Measurements from ENCODE around the gene SCAMP4. TPM values are rescaled to one million over a fixed set of nuclear protein-coding genes. Genes with fewer than 3 reads are reported as not detected.

The SCAMP4 gene, protein sequence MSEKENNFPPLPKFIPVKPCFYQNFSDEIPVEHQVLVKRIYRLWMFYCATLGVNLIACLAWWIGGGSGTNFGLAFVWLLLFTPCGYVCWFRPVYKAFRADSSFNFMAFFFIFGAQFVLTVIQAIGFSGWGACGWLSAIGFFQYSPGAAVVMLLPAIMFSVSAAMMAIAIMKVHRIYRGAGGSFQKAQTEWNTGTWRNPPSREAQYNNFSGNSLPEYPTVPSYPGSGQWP
- total RNA-seq = 10 to 100 TPM; 43.6 to 48.6 TPM

DNA sequence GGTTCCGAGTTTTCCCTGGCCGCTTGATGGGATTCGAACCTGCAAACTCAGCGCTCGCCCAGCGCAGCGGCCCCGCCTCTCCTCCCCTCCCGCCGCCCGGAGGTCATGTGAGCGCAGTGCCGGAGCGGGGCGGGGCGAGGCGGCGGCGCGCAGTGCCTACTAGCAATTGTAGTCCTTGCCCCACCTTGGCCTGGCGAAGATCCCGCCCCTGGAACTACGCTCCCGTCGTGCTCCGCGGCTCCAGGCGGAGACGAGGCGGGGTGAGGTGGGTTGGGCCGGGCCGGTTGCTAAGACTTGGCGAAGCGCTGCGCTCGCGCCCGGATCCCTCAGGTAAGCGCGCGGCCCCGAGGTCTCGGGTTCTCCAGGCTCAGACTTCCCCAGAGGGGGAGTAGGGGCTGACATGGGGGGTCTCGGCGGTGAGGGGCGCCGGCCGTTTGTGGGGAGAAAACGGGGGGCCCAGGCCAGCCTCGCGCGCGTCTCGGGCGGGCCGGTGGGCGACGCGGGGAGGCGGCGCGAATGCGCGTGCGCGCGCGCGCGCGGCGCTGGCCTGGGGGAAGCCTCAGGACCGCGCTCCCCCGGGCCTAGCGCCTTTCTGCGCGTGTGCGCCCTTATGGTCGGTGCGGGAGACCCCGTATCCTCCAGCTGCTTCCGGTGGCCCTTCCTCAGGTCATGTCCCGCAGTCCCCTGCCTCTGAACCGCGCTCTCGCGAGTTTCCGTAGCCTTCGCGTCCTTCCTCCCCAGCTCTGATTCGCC, at the start of gene SCAMP4, which contains the start of gene ADAT3:
Gene SCAMP4, plus strand, starts transcription at position 290 of the 753 bp plus-strand sequence. CDS start 9,621 bp downstream, outside the sequence.
Gene ADAT3, plus strand, starts transcription at position 290 of the 753 bp plus-strand sequence. CDS start 6,649 bp downstream, outside the sequence.
- ChIA-PET POLR2A (interaction anchor here (0.9 kb wide), 1 partner anchor 8 kb away, joined by 6 read pairs; no protein-coding TSS in a partner anchor), CTCF (interaction anchor here (0.5 to 1.5 kb wide), 5 partner anchors 8 to 147 kb away, joined by 3 to 5 read pairs (median 3); no protein-coding TSS in a partner anchor)

DNA sequence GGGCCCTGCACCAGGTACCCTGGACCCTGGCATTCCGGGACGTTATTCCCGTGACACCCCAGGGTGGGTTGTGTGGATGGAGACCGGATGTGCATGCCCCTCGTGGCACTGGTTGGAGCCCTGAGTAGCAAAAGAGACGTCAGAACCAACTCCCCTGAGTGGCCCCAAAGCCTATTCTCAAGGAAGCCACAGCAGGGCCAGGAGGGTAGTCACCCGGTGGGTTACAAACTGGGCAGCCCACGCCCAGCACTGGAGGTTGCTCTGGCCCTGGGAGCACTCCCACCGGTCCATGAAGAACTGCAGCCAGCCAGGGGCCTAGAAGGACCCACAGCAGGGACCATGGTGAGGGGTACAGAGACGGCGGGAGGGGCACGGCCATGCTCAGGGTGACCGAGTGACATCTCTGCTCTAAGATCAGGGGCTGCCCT, 49.4 kb upstream of the SCAMP4 start:
- POLR2A ChIA-PET = no interaction called here
- CTCF ChIA-PET = interaction anchor here (1.4 to 2.0 kb wide), 3 partner anchors 9 to 18 kb away, joined by 4 to 6 read pairs (median 5); no protein-coding TSS in a partner anchor

DNA sequence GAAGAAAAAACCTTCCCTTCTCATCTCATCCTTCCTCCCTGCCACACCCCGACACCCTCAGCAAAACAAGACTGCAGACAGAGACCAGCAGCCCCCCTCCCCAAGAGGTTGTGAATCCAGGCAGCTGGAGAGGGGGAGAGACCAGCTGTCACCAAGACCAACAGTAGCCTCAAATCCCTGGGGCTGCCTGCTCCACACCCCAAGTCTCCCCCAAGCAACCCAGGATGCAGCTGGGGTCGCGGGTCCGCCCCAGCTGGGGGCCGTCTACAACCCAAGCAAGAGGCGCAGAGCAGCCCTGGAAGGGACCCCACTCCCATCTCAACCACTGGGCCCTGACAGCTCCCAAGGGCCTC, 48.9 kb upstream of the SCAMP4 start:
- ChIA-PET POLR2A (no interaction called here), CTCF (interaction anchor here (1.9 to 2.0 kb wide), 3 partner anchors 7 to 10 kb away, joined by 4 to 7 read pairs (median 5); no protein-coding TSS in a partner anchor)

GRCh38 chr19:1856698-1857603, 48.2 kb upstream of the SCAMP4 start:
- POLR2A ChIA-PET = interaction anchor here (0.6 to 1.8 kb wide), 5 partner anchors 10 to 28 kb away, joined by 3 to 7 read pairs (median 4); partner anchors contain the start of gene ABHD17A
- CTCF ChIA-PET = interaction anchor here (0.9 to 1.9 kb wide), 6 partner anchors 8 to 72 kb away, joined by 3 to 8 read pairs (median 4); no protein-coding TSS in a partner anchor

GRCh38 chr19:1857648-1858326, 47.4 kb upstream of the SCAMP4 start:
- ChIA-PET POLR2A (interaction anchor here (0.6 to 1.8 kb wide), 5 partner anchors 9 to 27 kb away, joined by 3 to 7 read pairs (median 4); partner anchors contain the start of gene ABHD17A), CTCF (interaction anchor here (0.9 to 1.9 kb wide), 5 partner anchors 9 to 71 kb away, joined by 3 to 8 read pairs (median 4); no protein-coding TSS in a partner anchor)

GRCh38 chr19:1858412-1859081, 46.7 kb upstream of the SCAMP4 start:
- ChIA-PET CTCF (no interaction called here), POLR2A (interaction anchor here (1.8 kb wide), 1 partner anchor 18 kb away, joined by 7 read pairs; no protein-coding TSS in a partner anchor)

GRCh38 chr19:1859331-1859781, 45.8 kb upstream of the SCAMP4 start:
- POLR2A ChIA-PET = no interaction called here
- CTCF ChIA-PET = no interaction called here

DNA sequence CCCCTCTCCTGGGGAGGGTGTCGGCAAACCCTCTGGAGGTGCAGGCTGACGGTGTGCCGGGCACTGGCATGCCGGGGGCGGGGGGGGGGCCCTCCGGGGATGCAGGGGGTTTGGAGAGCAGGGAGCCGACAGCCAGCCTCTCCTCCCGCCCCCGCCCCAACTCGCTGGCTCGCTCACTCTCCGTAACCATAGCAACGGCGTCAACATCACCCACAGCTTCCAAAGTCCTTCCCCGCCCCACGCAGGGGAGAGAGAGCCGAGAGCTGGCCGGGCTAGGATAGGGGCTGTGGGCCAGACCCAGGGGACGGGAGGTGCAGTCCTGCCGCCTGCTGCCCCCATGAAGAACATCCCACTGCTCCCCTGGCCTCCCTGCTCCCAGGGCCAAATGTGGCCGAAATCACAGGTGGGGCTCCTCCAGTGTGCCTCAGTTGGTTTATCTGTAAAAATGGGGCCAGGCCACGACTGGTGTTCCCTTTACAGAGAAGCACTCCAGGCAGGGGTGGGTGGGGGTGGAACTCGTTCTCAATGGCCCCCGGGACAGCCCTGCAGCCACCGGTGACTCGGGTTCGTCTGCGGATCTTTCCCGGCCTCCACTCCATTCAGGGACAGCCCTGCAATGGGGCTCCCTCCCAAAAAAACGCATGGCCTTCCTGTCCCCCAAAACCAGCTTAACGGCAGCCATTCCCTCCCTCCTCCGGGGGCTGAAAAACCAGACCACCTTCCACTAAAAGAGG, 45.0 kb upstream of the SCAMP4 start:
- ChIA-PET POLR2A (no interaction called here), CTCF (interaction anchor here (1.0 to 1.2 kb wide), 2 partner anchors 11 to 37 kb away, joined by 3 to 4 read pairs; no protein-coding TSS in a partner anchor)

GRCh38 chr19:1860821-1861598, 44.2 kb upstream of the SCAMP4 start:
- ChIA-PET POLR2A (no interaction called here), CTCF (interaction anchor here (1.2 kb wide), 1 partner anchor 12 kb away, joined by 4 read pairs; no protein-coding TSS in a partner anchor)

DNA sequence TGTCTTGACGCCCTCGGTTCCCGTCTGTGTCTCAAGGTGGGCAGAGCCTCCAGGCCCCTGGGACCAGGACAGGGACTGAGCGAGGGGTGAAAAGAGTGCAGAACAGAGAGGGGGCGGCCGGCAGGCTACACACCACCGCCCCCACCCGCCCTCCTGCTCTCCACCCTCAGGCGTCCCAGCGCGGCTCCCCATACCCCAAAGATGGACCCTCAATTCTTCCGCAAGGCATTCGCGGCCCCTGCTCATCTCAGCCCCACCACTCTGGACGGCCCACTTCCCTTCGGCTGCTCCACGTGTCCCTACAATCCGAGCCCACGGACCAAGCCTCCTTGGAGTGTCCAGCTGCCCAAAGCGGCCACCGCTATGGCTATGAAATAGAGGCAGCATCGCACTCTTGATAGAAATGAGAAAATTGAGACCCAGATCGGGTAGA, 43.6 kb upstream of the SCAMP4 start:
- ChIA-PET POLR2A (no interaction called here), CTCF (no interaction called here)

GRCh38 chr19:1862068-1862423, 43.2 kb upstream of the SCAMP4 start:
- ChIA-PET POLR2A (no interaction called here), CTCF (no interaction called here)

DNA sequence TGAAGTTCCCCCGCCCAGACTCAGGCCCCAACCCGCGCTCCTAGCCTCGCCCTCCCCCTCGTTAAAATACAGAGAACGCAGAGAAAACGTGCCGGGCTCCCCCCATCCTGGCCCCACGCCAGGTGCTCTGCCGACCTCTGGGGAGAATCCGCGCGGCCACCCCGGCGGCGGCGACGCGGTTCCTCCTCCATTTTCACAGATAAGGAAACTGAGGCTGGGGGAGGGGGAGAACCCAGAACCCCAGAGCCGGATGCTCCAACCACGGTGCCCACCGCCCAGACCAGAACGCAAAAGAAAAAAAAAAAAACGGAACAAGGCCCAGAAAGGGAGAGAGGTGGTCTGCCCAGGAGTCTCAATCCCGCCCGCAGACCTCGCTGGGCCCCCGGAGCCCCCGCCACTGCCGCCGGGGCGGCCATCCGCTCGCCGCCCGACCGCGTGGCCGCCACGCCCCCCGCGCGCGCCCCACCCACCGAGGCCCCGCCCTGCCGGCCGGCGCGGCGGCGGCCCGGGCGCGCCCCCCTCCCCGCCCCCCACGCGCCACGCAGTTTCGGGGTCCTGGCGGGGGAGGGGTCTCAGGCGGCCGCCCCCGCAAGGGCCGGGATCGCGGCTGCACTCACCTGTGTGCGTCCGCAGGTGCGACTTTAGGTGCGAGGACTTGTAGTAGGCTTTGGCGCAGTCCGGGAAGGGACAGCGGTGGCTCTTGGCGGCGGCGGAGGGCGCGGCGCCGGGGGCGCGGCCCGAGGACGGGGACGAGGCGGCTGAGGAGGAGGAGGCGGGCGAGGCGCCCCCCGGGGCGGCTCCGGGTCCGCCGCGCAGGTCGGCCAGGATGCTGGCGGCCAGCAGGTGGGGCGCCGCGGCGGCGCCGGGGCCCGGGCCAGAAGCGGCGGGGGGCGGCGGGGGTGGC, 42.5 kb upstream of the SCAMP4 start:
- ChIA-PET POLR2A (no interaction called here), CTCF (no interaction called here)

- CTCF ChIA-PET = no interaction called here
- POLR2A ChIA-PET = no interaction called here
Measured at GRCh38 chr19:1863328-1863637, 41.9 kb upstream of the SCAMP4 start, which contains the start of gene KLF16. TSS of gene KLF16 (minus strand) at chr19:1863579. CDS start at chr19:1863497, 82 bp downstream.

GRCh38 chr19:1863638-1864479, 41.3 kb upstream of the SCAMP4 start:
- CTCF ChIA-PET = interaction anchor here (0.6 to 2.3 kb wide), 9 partner anchors 8 to 220 kb away, joined by 3 to 12 read pairs (median 4); partner anchors contain the start of gene ABHD17A

More at GRCh38 chr19:1863638-1864479, 41.3 kb upstream of the SCAMP4 start:
- POLR2A ChIA-PET = interaction anchor here (1.0 to 2.2 kb wide), 3 partner anchors 12 to 34 kb away, joined by 7 to 11 read pairs (median 10); no protein-coding TSS in a partner anchor
